ENCODE results near the gene HPN. TPM values are rescaled to one million over a fixed set of nuclear protein-coding genes. Genes with fewer than 3 reads are reported as not detected.
"Not testable (repeated sequence)": the region's sequence is repeated elsewhere in the genome, so short reads cannot be mapped to it uniquely, and the experiment has no call there.

The HPN gene
- total RNA-seq, 1 donor from 2014 or later: 28.1 TPM

GRCh38 chr19:35044317-35045117, 3.0 kb downstream of the HPN start:
- no peak overlapping the region for H3K4me3 ChIP-seq
- no peaks in the 10 kb centered on the region for H3K9me3 ChIP-seq
- no peak for ATAC-seq
- DNase-seq: no peak
- H3K27me3 ChIP-seq (ENCODE audit: low read depth): no peaks in the 10 kb centered on the region
- H3K36me3 ChIP-seq: no peaks in the 10 kb centered on the region
- H3K4me1 ChIP-seq: peaks cover 41% of the 10 kb centered on the region
- H3K27ac ChIP-seq: no peak overlapping the region
- TF ChIP-seq CTCF (IDR thresholded peaks at IDR 0.05): peak; percentile 98
- intact Hi-C loops (cut with DNase I): no loop called here

GRCh38 chr19:35045667-35046300, 4.3 kb downstream of the HPN start:
- Histone ChIP-seq H3K27ac (no peak overlapping the region), H3K27me3 (ENCODE audit: low read depth) (no peaks in the 10 kb centered on the region), H3K9me3 (no peaks in the 10 kb centered on the region), H3K4me3 (no peak overlapping the region), H3K36me3 (no peaks in the 10 kb centered on the region), H3K4me1 (peaks cover 28% of the 10 kb centered on the region)
- intact Hi-C loops (cut with DNase I): no loop called here
- TF ChIP-seq CTCF (IDR thresholded peaks at IDR 0.05): peak; percentile 29
- no peak for ATAC-seq
- DNase-seq: no peak

GRCh38 chr19:35046461-35046860, 4.9 kb downstream of the HPN start:
- no peak for TF ChIP-seq CTCF (IDR thresholded peaks at IDR 0.05)
- Histone ChIP-seq H3K36me3 (no peaks in the 10 kb centered on the region), H3K4me3 (no peak overlapping the region), H3K27ac (no peak overlapping the region), H3K27me3 (ENCODE audit: low read depth) (no peaks in the 10 kb centered on the region), H3K9me3 (no peaks in the 10 kb centered on the region), H3K4me1 (peaks cover 22% of the 10 kb centered on the region)
- DNase-seq (peak; percentile 23), ATAC-seq (no peak)
- intact Hi-C loops (cut with DNase I): no loop called here

- DNase-seq (peak; percentile 51), ATAC-seq (peak; percentile 9 to 52)
- TF ChIP-seq CTCF (IDR thresholded peaks at IDR 0.05): no peak
Measured at GRCh38 chr19:35048911-35049411, 7.4 kb downstream of the HPN start.

GRCh38 chr19:35049456-35049855, 7.9 kb downstream of the HPN start:
- Histone ChIP-seq H3K27me3 (ENCODE audit: low read depth) (no peaks in the 10 kb centered on the region), H3K36me3 (no peaks in the 10 kb centered on the region), H3K9me3 (no peaks in the 10 kb centered on the region), H3K27ac (no peak overlapping the region), H3K4me1 (peaks cover 2% of the 10 kb centered on the region), H3K4me3 (no peak overlapping the region)
- no peak for ATAC-seq
- no peak for TF ChIP-seq CTCF (IDR thresholded peaks at IDR 0.05)
- no peak for DNase-seq
- intact Hi-C loops (cut with DNase I): no loop called here

More at GRCh38 chr19:35048911-35049411, 7.4 kb downstream of the HPN start:
- Histone ChIP-seq H3K4me3 (no peak overlapping the region), H3K9me3 (no peaks in the 10 kb centered on the region), H3K27ac (no peak overlapping the region), H3K4me1 (peaks cover 7% of the 10 kb centered on the region), H3K36me3 (no peaks in the 10 kb centered on the region), H3K27me3 (ENCODE audit: low read depth) (no peaks in the 10 kb centered on the region)
- intact Hi-C loops (cut with DNase I): no loop called here

GRCh38 chr19:35050662-35051061, 9.1 kb downstream of the HPN start:
- H3K4me3 ChIP-seq; ATAC-seq; intact Hi-C loops (cut with DNase I); H3K27me3 ChIP-seq (ENCODE audit: low read depth); H3K27ac ChIP-seq; H3K4me1 ChIP-seq; H3K36me3 ChIP-seq; H3K9me3 ChIP-seq: not testable (repeated sequence)
- peak; percentile 0 for DNase-seq

- ATAC-seq; DNase-seq; H3K4me3 ChIP-seq; intact Hi-C loops (cut with DNase I); H3K9me3 ChIP-seq; H3K4me1 ChIP-seq; H3K27ac ChIP-seq; H3K27me3 ChIP-seq (ENCODE audit: low read depth); H3K36me3 ChIP-seq: not testable (repeated sequence)
Measured at GRCh38 chr19:35051268-35051667, 9.7 kb downstream of the HPN start.
